CD4-positive, alpha-beta T cell (primary cell): Measurements from ENCODE around the gene PITPNM3. TPM values are rescaled to one million over a fixed set of nuclear protein-coding genes. Genes with fewer than 3 reads are reported as not detected.
A peak's percentile ranks its signal among the peaks of the same experiment; 100 is the strongest.

Source experiments
- ATAC-seq: fragments of 200-7000 bp; cut with Tn5 transposase; one replicate; pipeline ENCODE4 v1.10.0; 2022; ENCODE audit warnings: mild to moderate bottlenecking; ENCODE audit not compliant: poor library complexity
- CTCF ChIA-PET: fragments of 350-600 bp; sonication (Branson Sonifier 250); formaldehyde crosslinking; loops from one replicate; lab custom pipeline; 2021; ENCODE audit warnings: antibody characterized with exemption, inconsistent platforms; lab: Charles Lee
- POLR2A ChIA-PET: fragments of 350-600 bp; sonication (Branson Sonifier 250); formaldehyde crosslinking; loops from one replicate; lab custom pipeline; 2021; ENCODE audit warnings: antibody characterized with exemption, inconsistent platforms; lab: Charles Lee
- DNase-seq, 14 experiments: peaks; one replicate each; pipeline ENCODE4 v3.0.0-alpha.2; 2013 to 2020; ENCODE audit warnings: mixed read lengths in 2 of 14
- H3K27ac ChIP-seq, 2 donors: one replicate each; pipeline versions ENCODE4 v1.5.1 to v1.7.0; 2013; ENCODE audit warnings: low read length in 2 of 2, low read depth in 1 of 2, mild to moderate bottlenecking in 1 of 2
- H3K27me3 ChIP-seq, 2 experiments: 1 replicate in 1 of 2; 2 replicates in 1 of 2; pipeline versions ENCODE4 v1.6.1 to v1.7.0; 2013; ENCODE audit warnings: low read length in 2 of 2, control low read depth in 1 of 2, mild to moderate bottlenecking in 1 of 2, moderate library complexity in 1 of 2; ENCODE audit not compliant: insufficient read depth in 2 of 2, control insufficient read depth in 1 of 2
- H3K36me3 ChIP-seq: one replicate; pipeline ENCODE4 v1.6.1; 2013; ENCODE audit warnings: low read length, control low read depth; ENCODE audit not compliant: insufficient read depth
- H3K4me1 ChIP-seq: one replicate; pipeline ENCODE4 v1.6.1; 2013; ENCODE audit warnings: low read length, control low read depth; ENCODE audit not compliant: insufficient read depth
- H3K4me3 ChIP-seq: one replicate; pipeline ENCODE4 v1.5.1; 2013; ENCODE audit warnings: mild to moderate bottlenecking, low read length, moderate library complexity
- H3K9me3 ChIP-seq, 2 experiments: 1 replicate in 1 of 2; 2 replicates in 1 of 2; pipeline versions ENCODE4 v1.6.1 to v1.7.0; 2013; ENCODE audit warnings: low read length in 2 of 2, mild to moderate bottlenecking in 2 of 2, control low read depth in 1 of 2, moderate library complexity in 1 of 2; ENCODE audit not compliant: control insufficient read depth in 1 of 2, insufficient read depth in 1 of 2
- H3K27ac Mint-ChIP-seq: one replicate; pipeline ENCODE4 v1.8.0; 2020; ENCODE audit warnings: mixed read lengths
- H3K27me3 Mint-ChIP-seq: one replicate; pipeline ENCODE4 v1.8.0; 2021; ENCODE audit warnings: mixed read lengths
- H3K36me3 Mint-ChIP-seq: one replicate; pipeline ENCODE4 v1.8.0; 2021; ENCODE audit warnings: low read depth, mixed read lengths
- H3K4me1 Mint-ChIP-seq: one replicate; pipeline ENCODE4 v1.8.0; 2021; ENCODE audit warnings: low read depth, mixed read lengths
- H3K4me3 Mint-ChIP-seq: one replicate; pipeline ENCODE4 v1.8.0; 2020; ENCODE audit warnings: mild to moderate bottlenecking, mixed read lengths
- H3K9me3 Mint-ChIP-seq: one replicate; pipeline ENCODE4 v1.8.0; 2020; ENCODE audit warnings: mixed read lengths
- intact Hi-C, 2 experiments: fragments of 100-400 bp; cut with DNase I in 1 of 2; cut with micrococcal nuclease in 1 of 2; formaldehyde crosslinking; loops; one replicate each; pipeline versions ENCODE4 v1.15.1 to v1.9.0; 2023 to 2025; cut with DNase I, micrococcal nuclease
- total RNA-seq, 174 experiments: library from RNA in 2 of 174; stranded (reverse) in 2 of 174; gene quantifications; one replicate each; pipeline ENCODE4 v1.2.3 and lab custom pipeline; 2021 to 2026
- TF ChIP-seq, protein P1 (sequence below): fragments of 200-600 bp; IDR thresholded peaks from one replicate; pipeline ENCODE4 v1.8.0; 2022; ENCODE audit warnings: antibody characterized with exemption, mild to moderate bottlenecking

PITPNM3 gene
- total RNA-seq, 2 experiments from 2014 or later = 0.34 to 0.41 TPM

- no peak overlapping the region for H3K27ac ChIP-seq
- Mint-ChIP-seq H3K4me1 (no peaks in the 10 kb centered on the region), H3K9me3 (no peaks in the 10 kb centered on the region), H3K27me3 (peaks cover 4% of the 10 kb centered on the region), H3K36me3 (no peaks in the 10 kb centered on the region), H3K27ac (no peak overlapping the region), H3K4me3 (no peak overlapping the region)
- H3K4me1 ChIP-seq = no peaks in the 10 kb centered on the region
- ChIA-PET POLR2A (no interaction called here), CTCF (interaction anchor here (0.6 kb wide), 1 partner anchor 258 kb away, joined by 3 read pairs; no protein-coding TSS in a partner anchor)
- H3K9me3 ChIP-seq = peaks cover 0 to 9% of the 10 kb centered on the region in 2 experiments
- ATAC-seq (no peak), DNase-seq (no peak)
- TF ChIP-seq, protein P1, sequence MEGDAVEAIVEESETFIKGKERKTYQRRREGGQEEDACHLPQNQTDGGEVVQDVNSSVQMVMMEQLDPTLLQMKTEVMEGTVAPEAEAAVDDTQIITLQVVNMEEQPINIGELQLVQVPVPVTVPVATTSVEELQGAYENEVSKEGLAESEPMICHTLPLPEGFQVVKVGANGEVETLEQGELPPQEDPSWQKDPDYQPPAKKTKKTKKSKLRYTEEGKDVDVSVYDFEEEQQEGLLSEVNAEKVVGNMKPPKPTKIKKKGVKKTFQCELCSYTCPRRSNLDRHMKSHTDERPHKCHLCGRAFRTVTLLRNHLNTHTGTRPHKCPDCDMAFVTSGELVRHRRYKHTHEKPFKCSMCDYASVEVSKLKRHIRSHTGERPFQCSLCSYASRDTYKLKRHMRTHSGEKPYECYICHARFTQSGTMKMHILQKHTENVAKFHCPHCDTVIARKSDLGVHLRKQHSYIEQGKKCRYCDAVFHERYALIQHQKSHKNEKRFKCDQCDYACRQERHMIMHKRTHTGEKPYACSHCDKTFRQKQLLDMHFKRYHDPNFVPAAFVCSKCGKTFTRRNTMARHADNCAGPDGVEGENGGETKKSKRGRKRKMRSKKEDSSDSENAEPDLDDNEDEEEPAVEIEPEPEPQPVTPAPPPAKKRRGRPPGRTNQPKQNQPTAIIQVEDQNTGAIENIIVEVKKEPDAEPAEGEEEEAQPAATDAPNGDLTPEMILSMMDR = no peak
- H3K4me3 ChIP-seq = no peak overlapping the region
- H3K36me3 ChIP-seq = no peaks in the 10 kb centered on the region
- intact Hi-C loops = no loop called here
- no peaks in the 10 kb centered on the region for H3K27me3 ChIP-seq
Observed at GRCh38 chr17:6536566-6537065, 19.7 kb downstream of the PITPNM3 start.

- peaks cover 0 to 9% of the 10 kb centered on the region in 2 experiments for H3K9me3 ChIP-seq
- no peaks in the 10 kb centered on the region for H3K4me1 ChIP-seq
- ChIA-PET POLR2A (interaction anchor here (0.6 kb wide), 1 partner anchor 252 kb away, joined by 3 read pairs; no protein-coding TSS in a partner anchor), CTCF (interaction anchor here (0.6 kb wide), 1 partner anchor 259 kb away, joined by 3 read pairs; no protein-coding TSS in a partner anchor)
- TF ChIP-seq, protein P1 = no peak
- peaks cover 4% of the 10 kb centered on the region for H3K27me3 Mint-ChIP-seq
- H3K4me3 ChIP-seq = no peak overlapping the region
- no peak overlapping the region for H3K27ac Mint-ChIP-seq
- no peaks in the 10 kb centered on the region for H3K9me3 Mint-ChIP-seq
- H3K36me3 ChIP-seq = no peaks in the 10 kb centered on the region
- ATAC-seq = no peak
- H3K36me3 Mint-ChIP-seq = no peaks in the 10 kb centered on the region
- no peaks in the 10 kb centered on the region for H3K4me1 Mint-ChIP-seq
- H3K4me3 Mint-ChIP-seq = no peak overlapping the region
- H3K27ac ChIP-seq = no peak overlapping the region
- intact Hi-C loops = no loop called here
- H3K27me3 ChIP-seq = no peaks in the 10 kb centered on the region
- DNase-seq = peak in 1 of 14 experiments; percentile 24
Observed at GRCh38 chr17:6536053-6536452, 20.3 kb downstream of the PITPNM3 start.

DNA sequence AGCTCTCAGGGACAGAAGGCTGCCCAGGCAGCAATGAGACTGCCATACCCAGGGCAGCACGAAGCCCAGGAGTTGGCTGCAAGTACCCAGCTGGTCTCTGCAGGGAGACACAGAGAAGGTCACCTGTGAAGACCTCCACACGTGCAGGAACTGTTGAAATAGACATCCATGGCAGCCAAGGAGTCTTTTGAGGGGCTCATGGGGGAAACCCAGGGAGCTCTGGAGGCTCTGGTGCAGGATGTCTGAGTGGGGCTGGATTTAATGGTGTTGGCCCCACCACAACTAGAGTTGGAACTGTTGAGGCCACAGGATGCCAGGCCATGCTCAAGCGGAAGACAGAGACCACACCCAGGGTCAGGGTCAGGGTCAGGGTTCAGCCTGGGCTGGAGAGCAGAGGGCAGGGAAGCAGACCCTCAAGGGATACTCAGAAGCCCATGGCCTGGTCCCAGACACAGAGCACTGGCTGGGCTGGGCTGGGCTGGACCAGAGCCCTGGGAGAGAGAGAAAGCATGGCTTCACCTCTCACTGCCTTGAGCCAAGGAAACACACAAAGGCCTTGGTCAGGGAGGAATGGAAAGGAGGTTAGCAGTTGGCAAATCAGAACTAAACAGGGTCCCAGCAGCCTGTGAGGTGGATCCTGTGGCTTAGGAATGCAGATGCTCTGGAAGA lies 21.4 kb downstream of the PITPNM3 start:
- no peaks in the 10 kb centered on the region for H3K9me3 Mint-ChIP-seq
- H3K27me3 Mint-ChIP-seq = peaks cover 4% of the 10 kb centered on the region
- no peak overlapping the region for H3K4me3 Mint-ChIP-seq
- no peak overlapping the region for H3K27ac ChIP-seq
- H3K27ac Mint-ChIP-seq = no peak overlapping the region
- H3K9me3 ChIP-seq = peaks cover 0 to 9% of the 10 kb centered on the region in 2 experiments
- no peaks in the 10 kb centered on the region for H3K36me3 ChIP-seq
- DNase-seq (peak in 1 of 14 experiments; percentile 7), ATAC-seq (no peak)
- TF ChIP-seq, protein P1 = no peak
- ChIA-PET CTCF (no interaction called here), POLR2A (no interaction called here)
- intact Hi-C loops = no loop called here
- no peaks in the 10 kb centered on the region for H3K27me3 ChIP-seq
- H3K4me1 Mint-ChIP-seq = no peaks in the 10 kb centered on the region
- no peaks in the 10 kb centered on the region for H3K36me3 Mint-ChIP-seq
- H3K4me1 ChIP-seq = no peaks in the 10 kb centered on the region
- H3K4me3 ChIP-seq = no peak overlapping the region
